ENCODE results near the gene C14orf93.

- TF ChIP-seq CTCF (IDR thresholded peaks at IDR 0.05; ENCODE audit: low read depth, low read length, poor library complexity, severe bottlenecking) (no peak), EZH2phosphoT487 (IDR thresholded peaks at IDR 0.05; ENCODE audit: borderline replicate concordance, low read length) (no peak)
Observed at GRCh38 chr14:22971152-22971551, 38.8 kb downstream of the C14orf93 start.
